SIG-M5 (cell line): ENCODE data around the gene CHST3.
"Not testable (repeated sequence)": the region's sequence is repeated elsewhere in the genome, so short reads cannot be mapped to it uniquely, and the experiment has no call there.

Source experiments
- DNase-seq: peaks from one replicate; lab custom pipeline; 2025; lab: John Stamatoyannopoulos, UW

Gene CHST3

GRCh38 chr10:72030762-72031543 lies 66.8 kb downstream of the CHST3 start:
- DNase-seq: no peak

- no peak for DNase-seq
Observed at GRCh38 chr10:72031706-72032105, 67.5 kb downstream of the CHST3 start.

DNA sequence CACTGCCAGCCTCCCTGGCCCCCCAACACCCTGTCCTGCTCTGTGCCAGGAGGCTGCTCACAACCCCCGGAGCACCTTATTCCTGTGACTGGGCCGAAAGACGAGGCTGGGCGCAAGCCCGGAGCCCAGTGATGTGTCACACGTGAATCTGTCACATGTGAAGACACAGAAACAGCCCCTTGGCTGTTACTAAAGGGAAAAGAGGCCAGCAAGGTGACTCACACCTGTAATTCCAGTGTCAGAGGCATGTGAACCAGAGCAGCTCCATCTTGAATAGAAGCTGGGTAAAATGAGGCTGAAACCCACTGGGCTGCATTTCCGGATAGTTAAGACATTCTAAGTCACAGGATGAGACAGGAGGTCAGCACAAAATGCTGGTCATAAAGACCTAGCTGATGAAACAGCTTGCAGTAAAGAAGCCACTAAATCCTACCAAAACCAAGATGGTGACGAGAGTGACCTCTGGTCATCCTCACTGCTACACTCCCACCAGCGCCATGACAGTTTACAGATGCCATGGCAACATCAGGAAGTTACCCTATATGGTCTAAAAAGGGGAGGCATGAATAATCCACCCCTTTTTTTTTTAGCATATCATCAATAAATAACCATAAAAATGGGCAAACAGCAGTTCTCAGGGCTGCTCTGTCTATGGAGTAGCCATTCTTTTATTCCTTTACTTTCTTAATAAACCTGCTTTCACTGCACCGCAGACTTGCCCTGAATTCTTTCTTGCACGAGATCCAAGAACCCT lies 68.4 kb downstream of the CHST3 start:
- DNase-seq: not testable (repeated sequence)

DNA sequence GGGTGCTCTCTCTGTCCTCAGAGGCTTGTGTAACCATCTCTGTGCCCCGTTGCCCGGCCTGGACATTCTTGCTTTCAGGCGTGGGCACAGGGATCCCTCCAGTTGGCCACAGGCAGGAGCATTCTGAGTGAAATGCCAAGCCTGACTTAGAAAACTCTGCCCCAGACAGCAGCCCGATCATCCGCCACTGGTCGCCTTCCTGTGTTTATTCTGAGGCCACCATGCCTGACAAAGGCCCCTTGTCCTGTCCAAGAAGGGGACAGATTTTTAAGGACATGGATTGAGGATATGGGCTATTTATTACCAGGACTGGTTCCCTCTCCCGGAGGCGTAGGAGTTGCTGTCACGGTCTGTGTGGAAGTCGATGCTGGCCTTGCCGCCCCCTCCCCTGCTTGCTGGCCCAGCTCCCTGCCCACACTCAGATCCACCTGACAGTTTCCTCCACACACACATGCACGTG lies 69.9 kb downstream of the CHST3 start:
- DNase-seq: no peak

GRCh38 chr10:72034761-72035160 lies 70.6 kb downstream of the CHST3 start:
- no peak for DNase-seq

DNA sequence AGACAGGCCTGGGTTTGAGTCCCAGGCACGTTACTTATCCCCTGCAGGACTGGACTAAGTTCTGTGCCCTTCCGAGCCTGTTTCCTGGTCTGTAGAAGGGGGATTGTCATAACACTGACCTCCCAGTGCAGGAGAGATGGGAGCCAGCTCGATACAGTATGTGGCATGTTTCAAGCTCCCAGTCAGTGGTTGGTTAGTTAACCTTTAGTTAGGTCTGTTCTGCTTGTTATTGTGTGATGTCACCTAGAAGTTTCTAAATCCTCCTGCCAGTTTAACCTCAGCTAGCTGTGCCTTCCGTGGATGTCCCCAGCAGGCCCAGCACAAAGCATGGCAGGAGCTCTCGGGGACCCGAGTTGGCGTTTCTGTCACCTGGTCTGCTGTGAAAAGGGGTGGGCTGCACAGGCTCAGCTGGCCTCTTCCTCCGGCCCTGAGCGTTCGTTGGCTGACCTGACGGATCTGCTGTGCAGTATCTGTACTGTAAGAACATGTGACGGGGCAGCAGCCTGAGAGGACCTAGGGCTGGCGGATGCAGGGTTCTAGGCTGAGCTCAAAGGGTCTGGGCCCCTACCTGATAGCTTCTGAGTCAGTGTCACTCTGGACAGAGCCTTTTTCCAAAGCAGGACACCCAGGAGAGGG lies 71.2 kb downstream of the CHST3 start:
- DNase-seq: no peak

DNA sequence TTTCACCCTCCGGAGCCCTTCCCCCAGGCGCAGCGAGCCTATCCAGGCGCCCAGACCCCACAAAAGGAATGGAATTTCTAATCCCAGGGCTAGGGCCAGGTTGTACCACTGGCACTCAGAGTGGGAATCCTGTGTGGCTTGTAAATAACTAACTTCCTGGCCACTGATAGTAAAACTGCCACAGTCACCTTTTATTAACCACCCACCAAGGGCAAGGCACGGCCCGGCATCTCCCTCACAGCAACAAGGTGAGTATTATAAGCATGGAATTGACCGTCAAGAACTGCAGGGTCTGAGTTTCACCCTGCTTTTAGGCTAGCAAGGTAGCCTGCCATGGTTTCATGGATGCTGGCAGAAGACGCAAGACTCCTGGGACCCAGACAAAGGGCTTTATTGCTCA lies 73.1 kb downstream of the CHST3 start:
- no peak for DNase-seq

GRCh38 chr10:72037811-72038210 lies 73.6 kb downstream of the CHST3 start:
- DNase-seq: no peak

DNA sequence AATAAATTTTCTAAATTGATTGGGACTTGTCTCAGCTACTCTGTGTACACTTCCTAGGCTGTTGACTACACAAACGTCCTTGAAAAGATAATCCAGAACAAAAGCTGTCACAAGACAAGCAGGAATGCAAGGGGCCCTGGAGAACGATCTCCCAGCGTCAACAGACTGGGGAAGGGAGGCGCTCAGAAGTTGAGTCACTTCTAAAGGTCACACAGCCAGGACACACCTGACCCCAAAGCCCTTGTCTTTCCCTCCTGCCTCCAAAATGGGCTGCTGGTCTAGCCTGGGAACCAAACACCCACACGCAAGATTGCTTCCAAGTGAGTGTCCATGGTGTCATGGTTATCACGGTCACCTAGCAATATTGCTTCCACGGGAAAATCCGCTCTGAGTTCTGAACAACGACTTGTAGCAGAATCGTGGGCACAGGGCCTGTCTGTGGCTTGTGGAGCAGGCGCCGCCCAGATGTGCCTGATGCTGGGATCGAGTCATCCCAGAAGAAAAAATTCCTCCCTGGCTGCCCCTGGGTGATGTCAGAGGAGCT lies 74.3 kb downstream of the CHST3 start:
- DNase-seq: no peak

DNA sequence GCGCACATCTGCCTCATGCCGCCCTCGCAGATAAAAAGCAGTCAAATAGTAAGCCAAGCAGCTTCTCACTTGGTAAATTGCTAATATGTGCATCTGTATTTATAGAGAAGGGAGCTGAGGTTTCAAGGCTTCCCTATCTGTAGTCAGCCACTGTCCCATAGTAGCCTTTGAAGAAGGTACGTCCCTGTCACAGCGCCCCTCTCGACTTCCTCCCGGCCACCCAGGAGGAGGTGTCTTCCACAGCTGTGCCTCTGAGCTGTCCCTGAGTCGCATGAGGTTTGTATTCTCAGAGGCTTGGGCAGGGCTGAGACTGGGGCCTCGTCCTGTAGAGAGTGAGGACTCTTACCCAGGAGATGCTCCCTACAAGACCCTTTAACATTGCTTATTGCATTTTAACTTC lies 75.2 kb downstream of the CHST3 start:
- DNase-seq: no peak

DNA sequence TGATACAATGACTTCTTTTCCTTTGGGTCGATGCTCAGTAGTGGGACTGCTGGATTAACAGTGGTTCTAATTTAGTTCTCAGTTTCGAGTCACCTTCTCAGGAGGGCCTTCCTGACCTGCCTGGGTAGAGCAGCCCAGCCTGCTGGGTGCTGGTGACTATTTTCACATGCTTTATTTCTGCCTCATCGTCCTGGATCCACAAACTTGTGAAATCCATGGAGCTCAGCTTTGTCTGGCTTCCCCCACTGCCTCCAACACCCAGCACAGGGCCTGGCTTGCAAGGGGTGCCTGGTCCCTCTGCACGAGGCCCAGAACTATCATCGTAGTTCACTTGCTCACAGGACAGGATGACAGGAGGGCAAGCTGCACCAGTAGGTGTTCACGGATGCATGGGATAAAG lies 77.3 kb downstream of the CHST3 start:
- DNase-seq: no peak

- no peak for DNase-seq
Observed at GRCh38 chr10:72043016-72043834, 79.0 kb downstream of the CHST3 start.

- DNase-seq: no peak
Observed at GRCh38 chr10:72044417-72045041, 80.3 kb downstream of the CHST3 start.

GRCh38 chr10:72045586-72045985 lies 81.4 kb downstream of the CHST3 start:
- DNase-seq: no peak

DNA sequence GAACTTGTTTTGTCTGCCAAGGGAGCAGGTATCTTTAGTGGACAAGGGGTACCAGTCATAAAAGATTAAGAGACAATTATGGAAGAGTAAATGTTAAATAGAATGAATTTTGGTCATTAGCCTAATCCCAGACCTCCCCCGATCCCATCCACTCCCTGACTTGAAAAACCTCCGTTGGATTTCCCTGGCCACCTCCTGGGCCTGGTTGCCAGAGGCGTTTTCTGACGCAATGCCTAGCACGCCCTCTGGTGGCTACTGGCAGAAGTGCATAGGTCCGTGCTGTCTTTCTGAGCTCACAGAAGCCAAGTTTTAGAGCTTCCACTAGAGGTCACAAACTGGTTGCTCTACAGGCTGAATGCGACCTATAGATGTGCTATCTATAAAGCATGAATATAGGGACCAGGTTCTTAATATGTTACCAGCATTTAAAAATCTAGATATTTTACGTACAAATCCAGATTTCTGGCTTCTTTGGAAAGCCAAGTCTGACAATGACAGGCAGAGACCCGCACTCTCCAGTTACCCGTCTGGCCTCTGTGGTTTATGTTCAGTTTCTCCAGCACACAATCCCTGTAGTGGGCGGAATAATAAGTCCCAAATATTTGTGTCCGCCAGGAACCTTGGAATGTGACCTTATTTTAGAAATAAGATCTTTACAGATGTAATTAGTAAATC lies 84.4 kb downstream of the CHST3 start:
- no peak for DNase-seq

GRCh38 chr10:72049472-72049871 lies 85.3 kb downstream of the CHST3 start:
- DNase-seq: no peak

DNA sequence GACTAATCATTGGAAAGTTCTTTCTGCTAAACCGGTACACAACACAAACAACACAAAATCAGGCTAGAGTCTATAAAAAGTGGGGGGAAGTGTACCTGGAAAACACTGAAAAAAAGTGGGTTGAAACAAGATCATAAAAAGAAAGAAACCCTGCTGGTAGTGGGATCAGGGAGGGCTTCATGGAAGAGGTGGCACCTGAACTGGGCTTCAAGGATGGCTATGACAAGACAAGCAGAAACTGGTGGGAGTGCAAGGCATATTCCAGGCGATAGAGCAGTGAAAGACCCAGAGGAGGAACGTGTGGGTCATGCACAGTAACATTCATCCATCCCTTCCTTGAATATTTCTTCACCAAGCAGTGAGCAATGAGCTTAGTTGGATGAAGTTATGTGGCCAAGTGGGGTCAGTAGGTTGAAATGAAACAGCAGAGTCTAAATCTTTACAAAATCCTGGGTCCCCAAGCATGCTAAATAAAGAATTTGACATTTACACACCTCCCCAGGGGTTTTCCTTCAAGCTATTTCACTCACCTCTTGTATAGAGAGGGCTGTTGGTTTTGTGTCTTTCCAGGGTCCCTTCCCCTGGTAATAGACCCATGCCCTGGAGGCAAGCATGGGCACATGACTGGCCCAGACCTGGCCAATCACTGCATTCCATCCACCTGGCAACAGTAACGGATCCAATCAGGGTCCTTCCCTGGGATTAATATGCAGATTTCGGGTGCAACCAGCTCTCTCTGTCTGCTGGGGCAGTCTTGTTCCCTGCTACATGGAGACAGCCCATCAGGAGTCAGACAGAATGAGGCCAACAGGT lies 86.0 kb downstream of the CHST3 start:
- DNase-seq: no peak

- no peak for DNase-seq
Observed at GRCh38 chr10:72050873-72051272, 86.7 kb downstream of the CHST3 start.

DNA sequence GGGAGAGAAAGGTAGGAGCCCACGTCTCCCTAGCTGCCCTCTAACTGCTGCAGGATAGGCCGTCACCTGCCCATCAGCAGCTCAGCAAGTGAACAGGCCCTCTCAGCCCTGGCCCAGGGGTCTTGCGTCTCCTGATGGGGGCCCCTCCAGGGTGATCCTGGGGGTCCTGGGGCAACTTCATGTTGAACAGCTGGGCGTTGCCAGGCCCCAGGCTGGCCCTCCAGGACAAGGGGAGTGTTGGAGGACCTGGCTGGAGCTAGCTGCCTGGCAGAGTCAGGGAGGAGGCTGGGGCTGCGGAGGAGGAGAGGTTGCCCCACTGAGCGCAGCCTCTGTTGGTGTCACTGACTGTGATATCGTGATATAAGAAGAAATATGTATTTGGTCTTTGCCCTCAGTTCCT lies 89.5 kb downstream of the CHST3 start:
- DNase-seq: no peak

DNA sequence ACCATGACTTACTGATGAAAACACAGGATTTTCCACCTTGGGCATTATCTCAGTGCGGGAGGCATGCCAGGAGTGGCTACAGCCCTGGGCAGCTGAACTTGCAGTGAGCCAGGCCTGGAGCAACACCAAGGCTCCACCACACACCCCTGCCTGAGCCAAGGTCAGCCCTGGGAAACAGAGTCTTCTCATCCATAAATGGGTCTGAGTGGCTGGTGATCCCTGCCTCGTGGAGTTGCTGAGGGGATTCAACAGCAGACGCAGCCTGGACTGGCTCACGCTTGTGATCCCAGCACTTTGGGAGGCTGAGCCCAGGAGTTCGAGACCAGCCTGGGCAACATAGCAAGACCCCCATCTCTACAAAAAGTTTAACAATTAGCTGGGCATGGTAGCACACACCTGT lies 91.9 kb downstream of the CHST3 start:
- DNase-seq: no peak
